Esophagus (tissue), 2 donors: Measurements from ENCODE around the gene SF3B3. TPM values are rescaled to one million over a fixed set of nuclear protein-coding genes. Genes with fewer than 3 reads are reported as not detected.

Experiments used
- polyA plus RNA-seq, 2 donors: library from polyadenylated mRNA; stranded (reverse); fragments of 200-250 nt; gene quantifications; one replicate each; pipeline ENCODE4 v1.2.3, GENCODE V29; 2013
- donor health status: healthy with polysubstance abuse.
- donor health status: Bipolar disorder and iron deficiency.

The SF3B3 gene
- polyA plus RNA-seq, 2 donors = 114 to 129 TPM

Other genes with a start within 250 kb of the SF3B3 start
- gene AARS1, start 234.3 kb upstream of the SF3B3 start, polyA plus RNA-seq = 10 to 100 TPM; 12.9 to 27.8 TPM
- 10 to 100 TPM; 14.8 to 18.2 TPM for gene DDX19B, start 224.6 kb upstream of the SF3B3 start, polyA plus RNA-seq
- gene DDX19A, start 176.9 kb upstream of the SF3B3 start, polyA plus RNA-seq = 10 to 100 TPM in 1 of 2 donors, 1 to 10 TPM in 1; 9.7 to 21.5 TPM
- gene ST3GAL2, start 84.7 kb upstream of the SF3B3 start, polyA plus RNA-seq = 1 to 10 TPM; 1.6 to 1.7 TPM
- gene FCSK, start 69.2 kb upstream of the SF3B3 start, polyA plus RNA-seq = 10 to 100 TPM in 1 of 2 donors, 1 to 10 TPM in 1; 7.6 to 11.3 TPM
- gene COG4, start 262 bp upstream of the SF3B3 start, polyA plus RNA-seq = 10 to 100 TPM; 41.8 to 42.7 TPM
- gene IL34, start 122.7 kb downstream of the SF3B3 start, polyA plus RNA-seq = 10 to 100 TPM; 22.9 to 32.7 TPM
- 10 to 100 TPM; 27.4 to 62.9 TPM for gene MTSS2, start 162.2 kb downstream of the SF3B3 start, polyA plus RNA-seq